SK-MEL-5 (cell line): Measurements from ENCODE around the gene TMEM250. TPM values are rescaled to one million over a fixed set of nuclear protein-coding genes. Genes with fewer than 3 reads are reported as not detected.

Experiments used
- DNase-seq: peaks from one replicate; pipeline ENCODE4 v3.0.0-alpha.2; 2016; ENCODE audit warnings: low read depth, low spot score
- in situ Hi-C: cut with HindIII; loops from 2 replicates; pipeline ENCODE4 v1.10.0; 2016; ENCODE audit warnings: low sequenced_read_pairs, high pct_unique_total_duplicates, low pct_unique_long_range_greater_than_20kb
- total RNA-seq: library from RNA; depleted of rRNA; stranded (reverse); fragments of >200 nt; shearing (Covaris generic); gene quantifications from 2 replicates; pipeline ENCODE4 v1.2.3, GENCODE V29; 2014

TMEM250 gene
- total RNA-seq, 1 experiment from 2014 or later: 43.0 TPM

GRCh38 chr9:136119883-136120393 is 1.3 kb upstream of the TMEM250 start:
- DNase-seq: no peak
- in situ Hi-C loops: no loop called here

GRCh38 chr9:136119061-136119882 is 597 bp upstream of the TMEM250 start:
- in situ Hi-C loops: no loop called here
- peak; percentile 32 for DNase-seq

GRCh38 chr9:136117916-136118319 is 757 bp downstream of the TMEM250 start:
- in situ Hi-C loops: no loop called here

GRCh38 chr9:136117291-136117915 is 1.3 kb downstream of the TMEM250 start:
- in situ Hi-C loops: no loop called here
- DNase-seq: peak; percentile 36

More at GRCh38 chr9:136117916-136118319, 757 bp downstream of the TMEM250 start:
- DNase-seq: no peak

GRCh38 chr9:136116360-136117098 is 2.1 kb downstream of the TMEM250 start:
- in situ Hi-C loops: no loop called here
- no peak for DNase-seq

GRCh38 chr9:136115641-136116359 is 2.9 kb downstream of the TMEM250 start:
- DNase-seq: no peak
- in situ Hi-C loops: no loop called here

- no peak for DNase-seq
- in situ Hi-C loops: no loop called here
Measured at GRCh38 chr9:136115206-136115605, 3.5 kb downstream of the TMEM250 start.

- DNase-seq: peak; percentile 42
- in situ Hi-C loops: no loop called here
Measured at GRCh38 chr9:136114610-136115009, 4.1 kb downstream of the TMEM250 start.

GRCh38 chr9:136112541-136112940 is 6.1 kb downstream of the TMEM250 start:
- in situ Hi-C loops: no loop called here
- DNase-seq: no peak

GRCh38 chr9:136111910-136112309 is 6.8 kb downstream of the TMEM250 start:
- in situ Hi-C loops: no loop called here

GRCh38 chr9:136111190-136111589 is 7.5 kb downstream of the TMEM250 start:
- DNase-seq: no peak
- in situ Hi-C loops: no loop called here

More at GRCh38 chr9:136111910-136112309, 6.8 kb downstream of the TMEM250 start:
- DNase-seq: no peak

- in situ Hi-C loops: no loop called here
- DNase-seq: no peak
Measured at GRCh38 chr9:136110082-136111061, 8.3 kb downstream of the TMEM250 start.

- peak; percentile 55 for DNase-seq
- in situ Hi-C loops: no loop called here
Measured at GRCh38 chr9:136109351-136110081, 9.2 kb downstream of the TMEM250 start.

- no peak for DNase-seq
- in situ Hi-C loops: no loop called here
Measured at GRCh38 chr9:136108648-136109266, 9.9 kb downstream of the TMEM250 start.

GRCh38 chr9:136107953-136108647 is 10.6 kb downstream of the TMEM250 start:
- DNase-seq: no peak
- in situ Hi-C loops: no loop called here
